A549 (cell line): ENCODE measurements around the gene CDH4. TPM values are rescaled to one million over a fixed set of nuclear protein-coding genes. Genes with fewer than 3 reads are reported as not detected.

Experiments used
- ATAC-seq, 2 experiments: fragments of 200-7000 bp in 1 of 2; fragments of >200 bp in 1 of 2; cut with Nextera tagmentation in 1 of 2; cut with Tn5 transposase in 1 of 2; 3 replicates each; pipeline versions ENCODE4 v1.8.0 to v1.9.1; 2018 to 2020; ENCODE audit warnings: mild to moderate bottlenecking in 1 of 2, moderate library complexity in 1 of 2
- CTCF ChIA-PET: fragments of 300-600 bp; sonication (Branson Sonifier 250); formaldehyde crosslinking; extraction: SDS; loops from one replicate; lab custom pipeline; 2021; ENCODE audit warnings: antibody characterized with exemption, inconsistent platforms; lab: Yijun Ruan, JAX
- POLR2A ChIA-PET: fragments of 350-600 bp; formaldehyde crosslinking; extraction: SDS; loops from one replicate; lab custom pipeline; 2021; ENCODE audit warnings: antibody characterized with exemption, inconsistent platforms; lab: Yijun Ruan, JAX
- DNase-seq, 2 experiments: peaks; one replicate each; pipeline versions ENCODE4 v3.0.0 to v3.0.0-alpha.2; 2011 to 2016; ENCODE audit warnings: low read depth in 1 of 2, low spot score in 1 of 2
- FAIRE-seq: peaks from 2 replicates; lab custom pipeline; 2011; peaks lifted over from hg19 to GRCh38; lab: Jason Lieb, UNC
- H3K27ac ChIP-seq, 2 experiments: fragments of >200 bp; sonication (Bioruptor Twin); formaldehyde crosslinking; 3 replicates each; pipeline ENCODE4 v1.5.1; 2016 to 2017
- H3K4me1 ChIP-seq: fragments of >200 bp; sonication (Bioruptor Twin); formaldehyde crosslinking; 3 replicates; pipeline ENCODE4 v1.6.1; 2016
- H3K4me2 ChIP-seq: fragments of >200 bp; sonication (Bioruptor Twin); formaldehyde crosslinking; 3 replicates; pipeline ENCODE4 v1.6.1; 2016
- H3K4me3 ChIP-seq: fragments of >200 bp; sonication (Bioruptor Twin); formaldehyde crosslinking; 3 replicates; pipeline ENCODE4 v1.5.1; 2016
- H3K9me3 ChIP-seq: fragments of >200 bp; sonication (Bioruptor Twin); formaldehyde crosslinking; 3 replicates; pipeline ENCODE4 v1.6.1; 2016
- BHLHE40 ChIP-seq: IDR thresholded peaks from 2 replicates; pipeline ENCODE4 v1.6.1; 2012; ENCODE audit warnings: low read depth, low read length, inconsistent platforms
- CBX2 ChIP-seq: fragments of 200-600 bp; sonication (generic); IDR thresholded peaks from 2 replicates; pipeline ENCODE4 v1.6.1; 2016; ENCODE audit warnings: low read depth, mild to moderate bottlenecking, borderline replicate concordance
- EHMT2 ChIP-seq: fragments of 200-600 bp; sonication (generic); IDR thresholded peaks from 2 replicates; pipeline ENCODE4 v1.6.1; 2016; ENCODE audit warnings: antibody characterized with exemption, low read depth, mild to moderate bottlenecking, moderate library complexity
- ESRRA ChIP-seq: fragments of 150-350 bp; IDR thresholded peaks from 2 replicates; pipeline ENCODE4 v1.6.1; 2014; ENCODE audit warnings: mild to moderate bottlenecking, low read length, borderline replicate concordance
- FOSB ChIP-seq: fragments of 250-450 bp; sonication (Bioruptor Pico); IDR thresholded peaks from 2 replicates; pipeline ENCODE4 v1.5.0; 2020; ENCODE audit warnings: mild to moderate bottlenecking, moderate library complexity
- FOSL2 ChIP-seq, 2 experiments: fragments of 450-650 bp in 1 of 2; fragments of >200 bp in 1 of 2; sonication (Bioruptor Twin) in 1 of 2; formaldehyde crosslinking; IDR thresholded peaks; 2 replicates each; pipeline versions ENCODE4 v1.5.0 to v1.6.1; 2016 to 2020; ENCODE audit warnings: mild to moderate bottlenecking in 1 of 2, moderate library complexity in 1 of 2
- HDAC2 ChIP-seq: fragments of 200-600 bp; sonication (generic); IDR thresholded peaks from 2 replicates; pipeline ENCODE4 v1.6.1; 2016
- HEYL ChIP-seq: fragments of 250-450 bp; sonication (Bioruptor Pico); IDR thresholded peaks from 2 replicates; pipeline ENCODE4 v1.8.0; 2021; ENCODE audit warnings: mild to moderate bottlenecking, moderate library complexity
- HOXB13 ChIP-seq: fragments of 250-450 bp; sonication (Bioruptor Pico); IDR thresholded peaks from 2 replicates; pipeline ENCODE4 v1.5.0; 2020; ENCODE audit warnings: low read depth, mild to moderate bottlenecking, moderate library complexity
- HOXB5 ChIP-seq: fragments of 250-450 bp; sonication (Bioruptor Pico); IDR thresholded peaks from 2 replicates; pipeline ENCODE4 v1.5.0; 2020; ENCODE audit warnings: mild to moderate bottlenecking, moderate library complexity
- JUN ChIP-seq, 2 experiments: fragments of >200 bp; sonication (Bioruptor Twin); formaldehyde crosslinking; IDR thresholded peaks; 2 replicates in 1 of 2; 3 replicates in 1 of 2; pipeline ENCODE4 v1.6.1; 2016 to 2017
- MAFK ChIP-seq: fragments of 450-650 bp; IDR thresholded peaks from 2 replicates; pipeline ENCODE4 v1.6.1; 2014; ENCODE audit not compliant: partially characterized antibody
- RARB ChIP-seq: fragments of 250-450 bp; sonication (Bioruptor Pico); IDR thresholded peaks from 2 replicates; pipeline ENCODE4 v1.8.0; 2021; ENCODE audit warnings: mild to moderate bottlenecking, moderate library complexity
- SREBF2 ChIP-seq: fragments of 450-650 bp; IDR thresholded peaks from 2 replicates; pipeline ENCODE4 v1.6.1; 2014; ENCODE audit warnings: mild to moderate bottlenecking, moderate library complexity
- TFCP2L1 ChIP-seq: fragments of 250-450 bp; sonication (Bioruptor Pico); IDR thresholded peaks from 2 replicates; pipeline ENCODE4 v1.5.0; 2021; ENCODE audit warnings: mild to moderate bottlenecking
- ZFP36 ChIP-seq: fragments of 450-650 bp; IDR thresholded peaks from 2 replicates; pipeline ENCODE4 v1.6.1; 2014; ENCODE audit warnings: borderline replicate concordance; ENCODE audit not compliant: partially characterized antibody
- ZSCAN20 ChIP-seq: fragments of 250-450 bp; sonication (Bioruptor Pico); IDR thresholded peaks from 2 replicates; pipeline ENCODE4 v1.8.0; 2022; ENCODE audit warnings: mild to moderate bottlenecking, moderate library complexity
- WGBS: methylation state at CpG from one replicate; pipeline ENCODE4 v1.1.6; 2017; ENCODE audit errors: missing lambda C conversion rate; 5-methylcytosine and 5-hydroxymethylcytosine counted together
- polyA plus RNA-seq, 4 experiments: library from polyadenylated mRNA; depleted of rRNA in 3 of 4; stranded (reverse); fragments of >200 nt; fragmentation: RNase III in 1 of 4; extraction: RNeasy Plus Mini Kit Qiagen cat#74134 plus additional on column Dnase treatment in 1 of 4; gene quantifications; 2 replicates in 3 of 4; 3 replicates in 1 of 4; pipeline ENCODE4 v1.2.3, GENCODE V29; 2011 to 2017
- TF ChIP-seq, protein P1 (sequence below): IDR thresholded peaks from 2 replicates; pipeline ENCODE4 v1.6.1; 2012
- TF ChIP-seq, protein P2 (sequence below): IDR thresholded peaks from 2 replicates; pipeline ENCODE4 v1.6.1; 2012; ENCODE audit warnings: low read depth, borderline replicate concordance
- TF ChIP-seq, protein P3 (sequence below): fragments of 200-600 bp; sonication (generic); IDR thresholded peaks from 2 replicates; pipeline ENCODE4 v1.6.1; 2016; ENCODE audit warnings: antibody characterized with exemption, mild to moderate bottlenecking, moderate library complexity
- TF ChIP-seq, protein P4 (sequence below): fragments of 250-450 bp; sonication (Bioruptor Pico); IDR thresholded peaks from 2 replicates; pipeline ENCODE4 v1.5.0; 2020; ENCODE audit warnings: low read depth, mild to moderate bottlenecking, moderate library complexity

Gene CDH4
- polyA plus RNA-seq, 2 of the 4 experiments (the other 2 are of a cell fraction), result 3.4 to 10.3 TPM

DNA sequence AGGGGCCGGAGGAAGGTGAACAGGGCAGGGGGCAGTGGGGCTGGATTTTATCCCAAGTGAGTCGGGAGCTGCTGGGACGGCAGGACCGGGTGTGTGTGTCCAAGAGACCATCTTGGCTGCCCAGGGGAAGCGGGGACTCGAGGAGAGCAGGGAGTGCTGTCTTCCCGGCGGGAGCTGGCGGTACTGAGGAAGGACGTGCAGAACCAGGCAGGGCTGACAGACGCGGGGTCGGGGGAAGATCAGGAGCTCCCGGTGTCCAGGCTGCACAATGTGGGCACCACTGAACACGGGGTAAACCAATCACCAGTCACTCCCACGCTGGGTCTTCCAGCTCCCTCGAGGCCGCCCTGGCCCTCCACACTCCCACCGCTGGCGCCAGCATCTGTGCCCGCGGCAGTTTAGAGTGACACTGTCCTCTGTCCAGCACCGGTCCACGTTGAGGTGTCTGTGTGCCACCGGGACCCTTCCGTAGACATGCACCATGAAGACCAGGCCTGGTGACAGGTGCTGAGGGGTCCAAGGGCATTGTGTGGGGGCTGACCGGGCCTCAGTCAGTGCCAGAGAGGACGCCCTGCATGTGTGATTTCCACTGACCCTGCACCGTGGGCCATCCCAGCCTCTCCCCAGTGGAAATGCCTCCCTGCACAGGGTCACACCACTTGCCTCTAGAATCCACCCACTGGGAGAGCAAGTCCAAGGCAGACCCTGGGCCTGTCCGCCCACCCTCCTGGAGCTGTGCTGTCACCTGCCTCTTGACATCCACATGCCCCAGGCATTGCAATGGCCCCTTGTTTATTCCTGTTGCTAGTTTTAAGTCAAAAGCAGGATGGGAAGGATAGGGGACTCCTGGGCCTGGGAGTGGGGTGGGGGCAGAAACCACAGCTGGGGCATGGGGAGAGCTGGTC lies 411.7 kb downstream of the CDH4 start:
- TF ChIP-seq EHMT2, result no peak
- no peak for TF ChIP-seq RARB
- TF ChIP-seq TFCP2L1 (CRISPR knock-in tag), result no peak
- TF ChIP-seq HDAC2, result no peak
- no peak for TF ChIP-seq ZSCAN20 (CRISPR knock-in tag)
- no peak for TF ChIP-seq CBX2
- no peak for TF ChIP-seq MAFK
- no peak for TF ChIP-seq ESRRA
- TF ChIP-seq SREBF2, result no peak
- TF ChIP-seq, protein P1, sequence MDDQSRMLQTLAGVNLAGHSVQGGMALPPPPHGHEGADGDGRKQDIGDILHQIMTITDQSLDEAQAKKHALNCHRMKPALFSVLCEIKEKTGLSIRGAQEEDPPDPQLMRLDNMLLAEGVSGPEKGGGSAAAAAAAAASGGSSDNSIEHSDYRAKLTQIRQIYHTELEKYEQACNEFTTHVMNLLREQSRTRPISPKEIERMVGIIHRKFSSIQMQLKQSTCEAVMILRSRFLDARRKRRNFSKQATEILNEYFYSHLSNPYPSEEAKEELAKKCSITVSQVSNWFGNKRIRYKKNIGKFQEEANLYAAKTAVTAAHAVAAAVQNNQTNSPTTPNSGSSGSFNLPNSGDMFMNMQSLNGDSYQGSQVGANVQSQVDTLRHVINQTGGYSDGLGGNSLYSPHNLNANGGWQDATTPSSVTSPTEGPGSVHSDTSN, result no peak
- TF ChIP-seq BHLHE40, result no peak
- TF ChIP-seq, protein P2, sequence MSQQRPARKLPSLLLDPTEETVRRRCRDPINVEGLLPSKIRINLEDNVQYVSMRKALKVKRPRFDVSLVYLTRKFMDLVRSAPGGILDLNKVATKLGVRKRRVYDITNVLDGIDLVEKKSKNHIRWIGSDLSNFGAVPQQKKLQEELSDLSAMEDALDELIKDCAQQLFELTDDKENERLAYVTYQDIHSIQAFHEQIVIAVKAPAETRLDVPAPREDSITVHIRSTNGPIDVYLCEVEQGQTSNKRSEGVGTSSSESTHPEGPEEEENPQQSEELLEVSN, result no peak
- no peak for TF ChIP-seq ZFP36
- H3K4me3 ChIP-seq, result no peak overlapping the region
- H3K4me1 ChIP-seq, result no peaks in the 10 kb centered on the region
- no peak for DNase-seq
- WGBS, result 72% methylated on average over 21 of the region's 30 CpGs
- ChIA-PET POLR2A (no interaction called here), CTCF (no interaction called here)
- no peak for FAIRE-seq
- no peak for ATAC-seq
- no peak overlapping the region for H3K4me2 ChIP-seq
- no peak overlapping the region for H3K27ac ChIP-seq
- no peaks in the 10 kb centered on the region for H3K9me3 ChIP-seq

DNA sequence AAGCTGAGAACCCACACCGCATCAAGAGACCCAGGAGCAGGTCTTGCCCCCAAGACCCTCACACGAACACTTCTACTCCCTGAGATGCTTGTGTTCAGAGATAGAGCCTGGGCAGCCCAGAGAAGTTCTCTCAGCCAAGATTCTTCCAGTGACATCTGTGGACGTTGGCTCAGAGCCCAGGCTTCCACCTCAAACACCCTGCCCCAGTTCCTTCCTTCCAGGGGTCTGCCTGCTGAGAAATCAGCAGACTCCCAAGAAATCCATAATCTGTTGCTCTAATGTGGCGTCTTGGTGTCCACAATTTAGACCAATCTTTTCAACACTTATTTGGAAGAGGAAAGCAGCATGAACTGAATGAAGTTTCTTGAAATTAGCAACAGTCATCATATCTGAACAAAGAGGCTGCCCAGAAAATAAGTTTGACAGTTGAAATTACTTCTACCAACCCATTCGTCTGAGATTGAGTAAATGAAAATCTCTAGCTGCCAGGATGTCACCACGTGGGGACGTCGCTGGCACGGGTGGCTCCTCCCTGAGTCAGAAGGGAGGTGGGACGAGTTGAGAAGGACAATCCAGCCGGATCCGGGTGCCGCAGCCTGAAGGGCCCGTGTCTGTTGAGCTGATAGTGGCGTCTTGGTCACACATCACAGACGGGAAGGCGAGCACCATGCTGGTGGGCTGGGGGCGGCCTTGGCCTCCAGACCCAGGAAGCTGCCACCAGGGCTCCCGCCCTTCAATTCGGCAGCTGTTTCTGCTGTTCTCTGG lies 412.7 kb downstream of the CDH4 start:
- ChIA-PET POLR2A (no interaction called here), CTCF (interaction anchor here (0.7 kb wide), 1 partner anchor 124 kb away, joined by 3 read pairs; no protein-coding TSS in a partner anchor)
- Histone ChIP-seq H3K4me2 (no peak overlapping the region), H3K4me1 (no peaks in the 10 kb centered on the region), H3K4me3 (no peak overlapping the region), H3K9me3 (no peaks in the 10 kb centered on the region), H3K27ac (no peak overlapping the region)
- no peak for FAIRE-seq
- TF ChIP-seq MAFK, result peak; percentile 62
- TF ChIP-seq HOXB5 (CRISPR knock-in tag), result no peak
- DNase-seq, result no peak
- 82% methylated on average over 17 of the region's 20 CpGs for WGBS
- no peak for ATAC-seq

DNA sequence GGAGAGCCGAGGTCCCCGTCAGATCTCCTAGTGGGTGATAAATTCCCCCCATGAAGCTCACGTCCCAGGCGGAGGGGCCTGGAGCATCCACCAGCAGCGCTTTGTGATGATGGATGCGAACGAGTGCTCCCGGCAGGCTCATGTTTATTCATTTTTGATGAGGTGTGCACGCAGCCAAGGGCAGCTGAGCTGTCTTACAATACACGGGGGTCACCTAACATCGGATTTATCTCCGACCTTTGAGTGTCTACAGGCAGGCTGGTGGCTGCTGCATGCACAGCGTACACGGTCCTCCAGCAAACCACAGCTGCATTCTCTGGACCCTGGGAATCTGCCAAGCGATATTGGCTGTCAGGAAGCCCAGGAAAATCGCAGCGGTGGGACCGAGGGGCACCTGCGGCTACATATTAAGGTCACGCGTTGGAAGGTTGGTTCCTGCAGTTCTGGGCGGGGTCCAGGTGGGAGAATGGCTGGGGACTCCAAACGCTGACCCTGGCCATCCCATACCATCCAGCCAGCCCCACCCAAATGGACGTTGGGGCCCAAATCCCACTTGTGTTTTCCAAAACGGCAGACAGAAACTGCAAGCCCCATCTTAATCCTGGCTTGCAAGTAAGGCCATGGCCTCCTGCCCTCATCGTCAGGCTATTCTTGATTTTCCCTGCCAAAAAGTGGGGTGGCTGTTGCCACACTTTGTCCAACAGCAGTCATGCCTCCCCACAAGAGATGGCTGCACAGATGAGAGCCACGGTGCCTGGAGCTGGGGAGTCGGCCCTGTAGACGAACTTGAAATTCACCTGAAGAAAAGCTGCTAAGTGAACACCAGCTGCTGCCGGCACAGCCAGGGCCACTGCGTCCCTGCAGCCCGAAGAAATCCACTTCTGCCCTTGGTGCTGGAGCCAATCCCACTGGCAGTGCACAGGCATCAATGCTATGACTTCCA lies 413.7 kb downstream of the CDH4 start:
- FAIRE-seq, result no peak
- DNase-seq, result no peak
- 70% methylated on average over 29 of the region's 32 CpGs for WGBS
- ChIA-PET POLR2A (no interaction called here), CTCF (no interaction called here)
- H3K4me1 ChIP-seq, result no peaks in the 10 kb centered on the region
- ATAC-seq, result no peak
- no peak overlapping the region for H3K27ac ChIP-seq
- no peaks in the 10 kb centered on the region for H3K9me3 ChIP-seq
- no peak overlapping the region for H3K4me2 ChIP-seq
- no peak overlapping the region for H3K4me3 ChIP-seq
- TF ChIP-seq, protein P3, sequence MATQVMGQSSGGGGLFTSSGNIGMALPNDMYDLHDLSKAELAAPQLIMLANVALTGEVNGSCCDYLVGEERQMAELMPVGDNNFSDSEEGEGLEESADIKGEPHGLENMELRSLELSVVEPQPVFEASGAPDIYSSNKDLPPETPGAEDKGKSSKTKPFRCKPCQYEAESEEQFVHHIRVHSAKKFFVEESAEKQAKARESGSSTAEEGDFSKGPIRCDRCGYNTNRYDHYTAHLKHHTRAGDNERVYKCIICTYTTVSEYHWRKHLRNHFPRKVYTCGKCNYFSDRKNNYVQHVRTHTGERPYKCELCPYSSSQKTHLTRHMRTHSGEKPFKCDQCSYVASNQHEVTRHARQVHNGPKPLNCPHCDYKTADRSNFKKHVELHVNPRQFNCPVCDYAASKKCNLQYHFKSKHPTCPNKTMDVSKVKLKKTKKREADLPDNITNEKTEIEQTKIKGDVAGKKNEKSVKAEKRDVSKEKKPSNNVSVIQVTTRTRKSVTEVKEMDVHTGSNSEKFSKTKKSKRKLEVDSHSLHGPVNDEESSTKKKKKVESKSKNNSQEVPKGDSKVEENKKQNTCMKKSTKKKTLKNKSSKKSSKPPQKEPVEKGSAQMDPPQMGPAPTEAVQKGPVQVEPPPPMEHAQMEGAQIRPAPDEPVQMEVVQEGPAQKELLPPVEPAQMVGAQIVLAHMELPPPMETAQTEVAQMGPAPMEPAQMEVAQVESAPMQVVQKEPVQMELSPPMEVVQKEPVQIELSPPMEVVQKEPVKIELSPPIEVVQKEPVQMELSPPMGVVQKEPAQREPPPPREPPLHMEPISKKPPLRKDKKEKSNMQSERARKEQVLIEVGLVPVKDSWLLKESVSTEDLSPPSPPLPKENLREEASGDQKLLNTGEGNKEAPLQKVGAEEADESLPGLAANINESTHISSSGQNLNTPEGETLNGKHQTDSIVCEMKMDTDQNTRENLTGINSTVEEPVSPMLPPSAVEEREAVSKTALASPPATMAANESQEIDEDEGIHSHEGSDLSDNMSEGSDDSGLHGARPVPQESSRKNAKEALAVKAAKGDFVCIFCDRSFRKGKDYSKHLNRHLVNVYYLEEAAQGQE, result no peak
- TF ChIP-seq HEYL (CRISPR knock-in tag), result no peak
- TF ChIP-seq, protein P4, sequence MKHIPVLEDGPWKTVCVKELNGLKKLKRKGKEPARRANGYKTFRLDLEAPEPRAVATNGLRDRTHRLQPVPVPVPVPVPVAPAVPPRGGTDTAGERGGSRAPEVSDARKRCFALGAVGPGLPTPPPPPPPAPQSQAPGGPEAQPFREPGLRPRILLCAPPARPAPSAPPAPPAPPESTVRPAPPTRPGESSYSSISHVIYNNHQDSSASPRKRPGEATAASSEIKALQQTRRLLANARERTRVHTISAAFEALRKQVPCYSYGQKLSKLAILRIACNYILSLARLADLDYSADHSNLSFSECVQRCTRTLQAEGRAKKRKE (CRISPR knock-in tag), result no peak
- TF ChIP-seq SREBF2, result no peak
- no peak for TF ChIP-seq EHMT2
- no peak for TF ChIP-seq JUN (IDR thresholded peaks at IDR 0.05)
- no peak for TF ChIP-seq HOXB13 (CRISPR knock-in tag)
- TF ChIP-seq, protein P1, result no peak
- TF ChIP-seq FOSL2 (IDR thresholded peaks at IDR 0.05), result no peak
- TF ChIP-seq FOSL2 (CRISPR knock-in tag; IDR thresholded peaks at IDR 0.05), result no peak
- no peak for TF ChIP-seq FOSB (CRISPR knock-in tag)
